GM18526 (cell line): Measurements from ENCODE around the gene PARD3.

Experiments used
- POLR2A ChIP-seq: IDR thresholded peaks from 3 replicates; pipeline ENCODE4 v1.6.1; 2011; ENCODE audit not compliant: insufficient read length; ENCODE audit errors: extremely low read depth

The PARD3 gene

GRCh38 chr10:34576797-34577196 lies 238.3 kb downstream of the PARD3 start:
- no peak for TF ChIP-seq POLR2A

GRCh38 chr10:34575882-34576281 lies 239.2 kb downstream of the PARD3 start:
- no peak for TF ChIP-seq POLR2A

DNA sequence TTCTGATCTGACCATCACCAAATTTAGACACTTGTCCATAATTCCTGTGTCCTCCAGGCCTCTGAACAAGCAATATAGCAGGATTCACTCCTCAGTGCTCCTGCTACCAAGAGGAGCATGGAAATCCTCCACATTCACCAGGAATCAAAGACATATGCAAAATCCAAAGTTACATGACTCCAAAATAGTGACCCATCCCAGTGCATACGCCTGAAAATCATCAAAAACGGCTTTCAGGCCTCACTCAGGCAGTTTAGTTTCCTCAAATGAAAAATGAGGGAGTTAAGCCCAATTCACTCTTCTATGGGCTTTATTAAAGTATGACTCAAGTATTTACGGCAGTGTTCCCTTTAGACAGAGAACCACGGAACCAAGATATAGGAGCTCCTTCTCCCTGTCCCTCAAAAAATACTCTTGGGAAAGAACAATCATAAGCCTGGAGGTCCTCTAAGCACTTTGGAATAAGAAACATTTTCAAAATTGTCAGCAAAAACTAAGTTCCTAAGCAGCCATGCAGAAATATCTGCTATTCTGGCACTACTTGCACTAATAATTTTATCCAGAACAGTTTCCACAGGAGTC lies 240.7 kb downstream of the PARD3 start:
- TF ChIP-seq POLR2A, result no peak

GRCh38 chr10:34570887-34571286 lies 244.2 kb downstream of the PARD3 start:
- TF ChIP-seq POLR2A, result no peak

DNA sequence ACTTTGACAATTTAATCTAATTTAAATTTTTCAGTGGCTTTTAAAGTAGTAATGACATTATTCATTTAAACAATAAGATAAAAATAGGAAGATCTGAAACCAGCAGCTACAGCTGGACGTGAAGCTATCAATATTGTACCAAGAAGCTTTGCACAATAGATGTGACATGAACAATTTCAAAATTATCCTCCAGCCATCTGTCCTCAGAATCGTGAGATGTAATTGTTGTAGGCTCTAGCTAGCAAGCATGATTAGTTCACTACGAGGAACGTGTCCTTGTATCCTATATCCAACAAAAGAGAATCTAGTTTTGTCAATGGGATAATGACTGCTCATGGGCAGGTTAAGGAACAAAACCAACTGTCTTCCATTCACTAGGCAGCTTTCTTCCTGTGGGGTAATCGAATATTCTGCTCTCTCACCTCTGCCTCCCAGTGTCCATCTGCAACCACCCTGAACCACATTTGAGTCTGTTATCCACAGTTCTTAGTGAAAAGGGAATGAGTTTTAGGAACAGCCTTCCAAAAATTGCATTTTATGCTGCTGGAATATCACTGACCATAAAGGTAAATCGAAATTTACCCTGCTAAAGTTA lies 247.3 kb downstream of the PARD3 start:
- no peak for TF ChIP-seq POLR2A

- TF ChIP-seq POLR2A, result no peak
Measured at GRCh38 chr10:34565934-34566333, 249.2 kb downstream of the PARD3 start.

GRCh38 chr10:34558093-34558583 lies 257.0 kb downstream of the PARD3 start:
- no peak for TF ChIP-seq POLR2A

GRCh38 chr10:34557173-34557572 lies 257.9 kb downstream of the PARD3 start:
- TF ChIP-seq POLR2A, result no peak

DNA sequence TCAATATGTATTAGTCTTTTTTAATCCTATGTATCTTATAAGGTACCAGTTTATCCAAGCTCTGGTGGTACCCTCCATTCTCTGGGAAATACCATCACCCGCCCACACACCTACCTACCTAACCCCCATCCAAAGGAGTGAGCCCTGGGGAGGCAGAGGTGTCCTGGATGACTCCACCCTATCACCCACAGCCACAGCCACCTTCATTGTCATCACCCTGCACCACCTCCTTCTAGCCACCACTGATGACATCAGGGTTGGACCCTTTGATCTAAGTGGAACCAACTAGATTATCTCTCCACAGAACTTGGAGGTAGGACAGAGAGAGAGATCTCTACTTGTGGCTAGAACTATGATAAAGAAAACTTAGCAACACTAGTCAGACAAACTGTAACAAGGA lies 259.4 kb downstream of the PARD3 start:
- TF ChIP-seq POLR2A, result no peak

DNA sequence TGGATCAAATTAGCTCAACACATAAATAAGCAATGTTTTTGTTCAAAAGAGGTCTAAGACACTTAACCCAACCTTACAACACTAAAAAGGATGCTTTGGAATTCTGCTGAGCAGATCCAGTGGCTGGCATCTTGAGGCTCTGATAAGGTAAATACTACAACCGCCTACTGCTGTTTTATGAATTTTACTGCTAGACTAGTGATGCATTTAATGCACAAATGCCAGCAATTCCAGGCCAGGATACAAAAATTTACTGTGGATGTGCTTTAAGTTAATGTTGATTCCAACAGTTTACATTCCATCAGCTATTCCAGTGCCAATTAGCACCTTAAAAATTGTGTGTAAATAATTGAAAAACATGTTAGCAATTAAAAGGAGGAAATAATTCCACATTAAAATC lies 261.3 kb downstream of the PARD3 start:
- no peak for TF ChIP-seq POLR2A

DNA sequence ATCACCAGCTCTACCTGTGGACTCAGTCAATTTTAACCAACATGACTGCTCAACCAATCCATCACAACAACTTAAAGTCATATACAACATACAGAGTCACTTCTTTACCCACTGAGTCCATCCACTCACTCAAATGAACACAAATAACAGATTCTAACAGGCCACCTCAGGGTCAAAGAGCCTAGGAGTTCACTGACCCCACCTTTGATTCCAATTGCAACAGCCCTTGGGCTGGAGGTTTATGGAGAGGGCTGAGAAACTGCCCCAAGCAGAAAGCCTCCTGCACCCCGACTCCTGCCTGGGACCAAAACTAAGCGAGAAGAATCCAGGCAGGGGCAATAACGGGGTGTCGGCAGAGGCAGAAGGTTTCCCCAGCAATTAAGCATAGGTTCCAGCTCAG lies 263.8 kb downstream of the PARD3 start:
- no peak for TF ChIP-seq POLR2A

- TF ChIP-seq POLR2A, result no peak
Measured at GRCh38 chr10:34549953-34550352, 265.1 kb downstream of the PARD3 start.

DNA sequence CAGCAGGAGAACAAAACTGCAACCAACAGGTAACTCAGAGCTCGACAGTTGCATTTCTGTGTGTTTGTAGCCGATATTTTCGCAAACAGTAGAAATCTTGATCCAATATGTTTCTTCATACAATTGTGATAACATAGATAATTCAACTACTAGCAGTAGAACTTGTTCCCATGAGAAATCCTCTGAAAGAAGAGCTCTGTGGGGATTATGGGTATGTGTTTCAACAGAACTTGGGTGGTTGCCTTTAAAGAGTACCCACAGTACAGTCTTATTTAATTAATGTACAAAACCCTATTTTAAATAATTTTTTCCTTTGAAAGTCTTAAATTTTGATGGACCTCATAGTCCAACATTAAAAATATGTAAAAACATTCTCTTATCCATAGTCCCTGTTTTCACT lies 266.1 kb downstream of the PARD3 start:
- no peak for TF ChIP-seq POLR2A

GRCh38 chr10:34548466-34548865 lies 266.6 kb downstream of the PARD3 start:
- TF ChIP-seq POLR2A, result no peak

DNA sequence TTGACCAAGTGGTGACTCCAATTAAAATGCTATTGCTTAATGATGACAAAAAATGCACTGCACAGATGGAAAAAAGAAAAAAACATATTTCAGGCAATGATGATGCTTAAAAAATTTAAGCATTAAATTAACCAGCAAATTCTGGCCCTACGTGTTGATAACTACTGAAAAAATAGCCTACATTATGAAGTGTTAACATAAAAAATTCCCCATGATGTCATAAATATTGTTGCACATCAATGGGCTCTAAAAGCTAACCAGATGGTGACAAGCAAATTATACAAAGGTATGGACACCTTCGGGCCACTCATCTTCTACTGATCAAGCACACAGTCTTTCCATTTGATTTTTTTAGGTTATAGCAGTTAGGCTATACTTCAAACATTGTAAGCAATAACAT lies 267.4 kb downstream of the PARD3 start:
- TF ChIP-seq POLR2A, result no peak

GRCh38 chr10:34547291-34547690 lies 267.8 kb downstream of the PARD3 start:
- no peak for TF ChIP-seq POLR2A

DNA sequence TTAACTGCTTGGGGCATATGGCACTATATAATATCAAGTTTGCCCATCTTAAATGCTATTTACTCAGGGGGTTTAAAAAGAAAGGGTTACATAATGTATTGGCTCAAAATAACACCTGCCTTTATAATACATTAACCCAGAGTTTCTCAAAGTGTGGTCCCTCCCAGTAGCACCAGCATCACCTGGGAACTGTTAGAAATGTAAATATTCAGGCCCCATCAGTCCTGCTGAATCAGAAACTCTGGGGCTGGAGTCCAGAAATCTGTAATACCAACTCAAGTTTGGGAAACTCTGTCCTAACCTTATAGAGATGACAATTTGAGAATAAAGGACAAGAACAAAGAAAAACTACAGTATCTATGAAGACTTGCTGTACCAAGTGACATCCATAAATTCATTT lies 270.7 kb downstream of the PARD3 start:
- TF ChIP-seq POLR2A, result no peak
